Esophagus squamous epithelium (tissue), 5 donors: ENCODE data around the gene PTPRB. TPM values are rescaled to one million over a fixed set of nuclear protein-coding genes. Genes with fewer than 3 reads are reported as not detected.

Source experiments
- DNase-seq: peaks from one replicate; lab custom pipeline; 2025; lab: John Stamatoyannopoulos, UW
- H3K27ac ChIP-seq, 4 donors: fragments of 200-600 bp; sonication (generic); one replicate each; pipeline ENCODE4 v1.5.1; 2016 to 2019; ENCODE audit warnings: mild to moderate bottlenecking in 1 of 4
- H3K27me3 ChIP-seq, 4 donors: fragments of 200-600 bp; sonication (generic); 1 replicate in 3 of 4; 2 replicates in 1 of 4; pipeline versions ENCODE4 v1.5.1 to v1.6.0; 2017 to 2021; ENCODE audit warnings: antibody characterized with exemption in 1 of 4
- H3K36me3 ChIP-seq, 3 donors: fragments of 200-600 bp; sonication (generic); one replicate each; pipeline ENCODE4 v1.5.1; 2016 to 2019
- H3K4me1 ChIP-seq, 3 donors: fragments of 200-600 bp; sonication (generic); one replicate each; pipeline ENCODE4 v1.5.1; 2017 to 2019
- H3K4me3 ChIP-seq, 4 donors: fragments of 200-600 bp; sonication (generic); 1 replicate in 3 of 4; 2 replicates in 1 of 4; pipeline ENCODE4 v1.5.1; 2016 to 2019; ENCODE audit warnings: mild to moderate bottlenecking in 2 of 4, moderate library complexity in 1 of 4
- H3K9me3 ChIP-seq, 3 donors: fragments of 200-600 bp; sonication (generic); one replicate each; pipeline ENCODE4 v1.5.1; 2016 to 2019
- POLR2A ChIP-seq, 4 donors: fragments of 450-650 bp; IDR thresholded peaks; one replicate each; pipeline ENCODE4 v1.6.1; 2017; ENCODE audit warnings: antibody characterized with exemption in 4 of 4, mild to moderate bottlenecking in 4 of 4, moderate library complexity in 3 of 4
- WGBS, 2 donors: methylation state at CpG; one replicate each; pipeline ENCODE4 v1.1.5; 2018; 5-methylcytosine and 5-hydroxymethylcytosine counted together
- intact Hi-C: fragments of 100-400 bp; cut with DNase I; formaldehyde crosslinking; loops from one replicate; pipeline ENCODE4 v1.15.0; 2022
- total RNA-seq, 4 donors: library from RNA; depleted of rRNA; stranded (reverse); fragments of >200 nt; gene quantifications; one replicate each; pipeline ENCODE4 v1.1.0, GENCODE V29; 2016
- TF ChIP-seq, protein P1 (sequence below), 6 experiments: fragments of 450-650 bp in 4 of 6; fragments of 200-600 bp in 2 of 6; sonication (generic) in 2 of 6; IDR thresholded peaks; one replicate each; pipeline ENCODE4 v1.5.1; 2016 to 2019; ENCODE audit warnings: antibody characterized with exemption in 6 of 6, mild to moderate bottlenecking in 4 of 6, moderate library complexity in 4 of 6
- donor health status: DM: yes; HTN: yes; CAD: no.

PTPRB gene
- total RNA-seq, 4 donors from 2014 or later: 4.0 to 22.9 (median 7.4) TPM

DNA sequence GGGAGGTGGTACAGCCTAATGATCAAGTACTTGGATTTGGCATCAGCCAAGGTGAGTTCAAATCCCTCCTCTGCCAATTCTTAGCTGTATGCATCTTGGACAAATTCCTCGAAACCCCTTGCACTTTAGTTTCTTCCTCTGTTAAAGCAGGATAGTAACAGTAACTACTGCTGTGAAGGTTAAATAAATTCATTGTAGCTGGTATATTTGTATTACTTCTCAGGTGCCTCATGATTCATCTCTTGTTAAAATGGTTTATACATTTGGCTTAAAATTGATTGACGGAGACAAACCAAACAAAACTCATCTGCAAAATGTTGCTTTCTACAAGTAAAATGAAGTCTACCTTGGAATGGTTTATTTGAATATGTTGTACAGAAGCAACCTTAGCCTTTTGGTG, 2.3 kb upstream of the PTPRB start:
- 82 to 85% methylated on average over 2 of the region's 2 CpGs for WGBS, 2 donors
- Histone ChIP-seq H3K36me3 (no peaks in the 10 kb centered on the region), H3K4me3 (no peak overlapping the region), H3K9me3 (no peaks in the 10 kb centered on the region), H3K27ac (no peak overlapping the region), H3K27me3 (no peaks in the 10 kb centered on the region), H3K4me1 (no peaks in the 10 kb centered on the region)
- intact Hi-C loops: no loop called here
- TF ChIP-seq POLR2A (IDR thresholded peaks at IDR 0.05): no peak
- TF ChIP-seq, protein P1, sequence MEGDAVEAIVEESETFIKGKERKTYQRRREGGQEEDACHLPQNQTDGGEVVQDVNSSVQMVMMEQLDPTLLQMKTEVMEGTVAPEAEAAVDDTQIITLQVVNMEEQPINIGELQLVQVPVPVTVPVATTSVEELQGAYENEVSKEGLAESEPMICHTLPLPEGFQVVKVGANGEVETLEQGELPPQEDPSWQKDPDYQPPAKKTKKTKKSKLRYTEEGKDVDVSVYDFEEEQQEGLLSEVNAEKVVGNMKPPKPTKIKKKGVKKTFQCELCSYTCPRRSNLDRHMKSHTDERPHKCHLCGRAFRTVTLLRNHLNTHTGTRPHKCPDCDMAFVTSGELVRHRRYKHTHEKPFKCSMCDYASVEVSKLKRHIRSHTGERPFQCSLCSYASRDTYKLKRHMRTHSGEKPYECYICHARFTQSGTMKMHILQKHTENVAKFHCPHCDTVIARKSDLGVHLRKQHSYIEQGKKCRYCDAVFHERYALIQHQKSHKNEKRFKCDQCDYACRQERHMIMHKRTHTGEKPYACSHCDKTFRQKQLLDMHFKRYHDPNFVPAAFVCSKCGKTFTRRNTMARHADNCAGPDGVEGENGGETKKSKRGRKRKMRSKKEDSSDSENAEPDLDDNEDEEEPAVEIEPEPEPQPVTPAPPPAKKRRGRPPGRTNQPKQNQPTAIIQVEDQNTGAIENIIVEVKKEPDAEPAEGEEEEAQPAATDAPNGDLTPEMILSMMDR (IDR thresholded peaks at IDR 0.05): no peak
- no peak for DNase-seq

DNA sequence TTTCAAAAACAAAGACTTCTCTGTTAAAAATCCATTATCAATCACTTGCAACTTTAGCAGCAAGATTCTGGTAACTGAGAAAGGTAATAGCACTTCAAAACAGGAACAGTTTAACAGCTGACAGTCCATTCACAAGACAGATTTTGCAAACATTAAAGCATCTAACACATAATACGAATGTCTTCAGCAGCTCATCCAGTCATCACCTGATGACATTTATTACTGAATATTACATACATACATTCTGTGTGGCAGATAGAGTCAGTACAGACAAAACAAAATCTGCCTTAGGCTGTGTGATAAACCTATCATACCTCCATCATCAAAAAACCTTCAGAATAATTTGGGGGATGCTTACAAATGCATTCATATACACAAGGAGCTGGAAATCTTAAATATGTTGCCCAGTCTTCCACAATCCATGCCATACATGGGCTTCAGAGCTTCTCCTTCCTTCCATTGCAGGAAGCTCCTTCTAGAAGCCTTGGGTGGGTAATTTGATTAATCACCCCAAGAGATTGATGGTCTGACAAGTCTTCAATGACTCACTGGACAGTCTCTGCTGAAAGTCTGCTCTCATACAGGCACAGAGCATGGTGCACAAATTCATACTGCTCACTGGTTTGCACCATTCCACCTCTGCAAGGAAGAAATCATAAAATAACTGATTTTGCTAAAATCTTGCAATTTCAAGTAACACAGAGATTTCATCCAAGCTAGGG, 1.6 kb upstream of the PTPRB start:
- intact Hi-C loops: no loop called here
- Histone ChIP-seq H3K27ac (no peak overlapping the region), H3K4me3 (no peak overlapping the region), H3K36me3 (no peaks in the 10 kb centered on the region), H3K9me3 (no peaks in the 10 kb centered on the region), H3K27me3 (no peaks in the 10 kb centered on the region), H3K4me1 (no peaks in the 10 kb centered on the region)
- WGBS, 2 donors: 53 to 74% methylated on average over 1 of the region's 1 CpG
- DNase-seq: no peak
- TF ChIP-seq, protein P1 (IDR thresholded peaks at IDR 0.05): no peak
- no peak for TF ChIP-seq POLR2A (IDR thresholded peaks at IDR 0.05)

DNA sequence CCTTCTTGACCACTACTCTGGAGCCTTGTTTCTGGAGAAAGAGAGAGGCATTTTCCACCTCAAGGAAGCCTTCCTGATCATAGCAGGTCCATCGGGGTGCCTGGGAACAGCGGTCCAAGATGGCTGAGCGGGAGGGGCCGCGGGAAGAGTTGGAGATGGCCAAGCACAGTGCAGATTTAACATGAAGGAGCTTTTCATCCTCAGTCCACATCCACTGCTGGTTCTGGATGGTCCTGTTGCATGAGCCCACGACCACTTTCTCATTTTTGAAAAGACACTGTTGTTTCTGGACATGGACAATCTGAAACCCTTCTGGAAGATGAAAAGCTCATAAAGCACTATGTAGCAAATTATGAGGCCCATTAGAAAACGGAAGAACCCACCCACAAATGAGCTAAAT, 1.5 kb downstream of the PTPRB start:
- H3K4me3 ChIP-seq: peak overlapping the region in 3 of 4 donors; percentile 19 to 44 (median 33)
- intact Hi-C loops: no loop called here
- DNase-seq: no peak
- H3K27ac ChIP-seq: peak overlapping the region in 2 of 4 donors; percentile 4 to 24
- no peaks in the 10 kb centered on the region for H3K9me3 ChIP-seq
- H3K27me3 ChIP-seq: no peaks in the 10 kb centered on the region
- no peaks in the 10 kb centered on the region for H3K4me1 ChIP-seq
- no peaks in the 10 kb centered on the region for H3K36me3 ChIP-seq
- 65 to 72% methylated on average over 4 to 7 of the region's 7 CpGs for WGBS, 2 donors
- TF ChIP-seq, protein P1 (IDR thresholded peaks at IDR 0.05): no peak
- no peak for TF ChIP-seq POLR2A (IDR thresholded peaks at IDR 0.05)

DNA sequence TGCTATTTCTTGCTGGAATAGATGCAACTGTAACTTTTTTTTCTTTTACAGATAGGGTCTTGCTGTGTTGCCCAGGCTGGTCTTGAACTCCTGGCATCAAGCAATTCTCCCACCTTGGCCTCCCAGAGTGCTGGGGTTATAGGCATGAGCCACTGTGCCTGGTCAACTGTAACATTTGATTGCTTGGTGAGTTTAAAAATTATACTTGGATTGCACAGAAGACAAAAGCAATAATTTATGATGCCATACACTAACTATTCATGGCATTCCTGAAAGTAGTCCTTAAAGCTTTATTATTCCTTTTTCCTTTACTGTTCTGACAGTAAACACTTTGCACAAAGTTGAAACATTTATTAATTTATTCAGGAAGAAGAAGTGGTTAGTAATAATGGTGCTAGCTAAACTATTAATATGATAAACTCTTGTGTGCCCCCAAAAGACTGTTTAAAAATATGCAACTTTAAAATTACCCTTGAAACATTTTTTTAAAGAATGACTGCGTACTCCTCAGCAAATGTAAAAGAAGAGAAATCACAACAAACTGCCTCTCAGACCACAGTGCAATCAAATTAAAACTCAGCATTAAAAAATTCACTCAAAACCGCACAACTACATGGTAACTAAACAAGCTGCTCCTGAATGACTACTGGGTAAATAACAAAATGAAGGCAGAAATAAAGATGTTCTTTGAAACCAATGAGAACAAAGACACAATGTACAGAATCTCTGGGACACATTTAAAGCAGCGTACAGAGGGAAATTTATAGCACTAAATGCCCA, 8.3 kb downstream of the PTPRB start:
- DNase-seq: no peak
- Histone ChIP-seq H3K36me3 (no peaks in the 10 kb centered on the region), H3K27ac (no peak overlapping the region), H3K27me3 (no peaks in the 10 kb centered on the region), H3K9me3 (no peaks in the 10 kb centered on the region), H3K4me1 (no peaks in the 10 kb centered on the region), H3K4me3 (no peak overlapping the region)
- intact Hi-C loops: no loop called here
- WGBS, 2 donors: 65 to 89% methylated on average over 3 of the region's 3 CpGs
- TF ChIP-seq, protein P1 (IDR thresholded peaks at IDR 0.05): no peak
- no peak for TF ChIP-seq POLR2A (IDR thresholded peaks at IDR 0.05)

DNA sequence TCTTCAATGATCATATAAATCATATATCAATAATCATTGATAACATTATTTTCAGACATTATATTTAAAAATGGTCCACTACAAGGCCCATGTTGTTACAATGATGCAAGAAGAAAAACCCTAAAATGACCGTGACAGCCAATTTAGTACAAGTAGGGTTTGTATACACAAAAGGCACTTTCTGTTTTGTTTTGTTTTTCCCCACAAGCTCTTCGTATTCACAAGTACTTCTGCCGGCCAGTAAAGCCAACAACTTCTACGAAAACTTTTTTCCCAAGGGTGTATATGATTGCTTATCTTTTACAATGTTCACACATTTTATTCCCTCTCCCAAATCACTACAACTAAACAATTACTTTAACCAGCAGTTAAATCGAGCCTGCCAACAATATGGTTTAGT, 9.6 kb downstream of the PTPRB start:
- H3K27ac ChIP-seq: peak overlapping the region in 1 of 4 donors; percentile 17
- intact Hi-C loops: no loop called here
- WGBS, 2 donors: 57 to 61% methylated on average over 5 of the region's 5 CpGs

More for the DNA sequence above, 9.6 kb downstream of the PTPRB start:
- TF ChIP-seq, protein P1 (IDR thresholded peaks at IDR 0.05): no peak
- TF ChIP-seq POLR2A (IDR thresholded peaks at IDR 0.05): no peak
- DNase-seq: no peak
- peak overlapping the region in 1 of 4 donors; percentile 15 for H3K4me3 ChIP-seq
- no peaks in the 10 kb centered on the region for H3K36me3 ChIP-seq
- H3K27me3 ChIP-seq: no peaks in the 10 kb centered on the region
- H3K9me3 ChIP-seq: no peaks in the 10 kb centered on the region
- H3K4me1 ChIP-seq: no peaks in the 10 kb centered on the region
